ENCODE data around the gene PRSS2.

DNA sequence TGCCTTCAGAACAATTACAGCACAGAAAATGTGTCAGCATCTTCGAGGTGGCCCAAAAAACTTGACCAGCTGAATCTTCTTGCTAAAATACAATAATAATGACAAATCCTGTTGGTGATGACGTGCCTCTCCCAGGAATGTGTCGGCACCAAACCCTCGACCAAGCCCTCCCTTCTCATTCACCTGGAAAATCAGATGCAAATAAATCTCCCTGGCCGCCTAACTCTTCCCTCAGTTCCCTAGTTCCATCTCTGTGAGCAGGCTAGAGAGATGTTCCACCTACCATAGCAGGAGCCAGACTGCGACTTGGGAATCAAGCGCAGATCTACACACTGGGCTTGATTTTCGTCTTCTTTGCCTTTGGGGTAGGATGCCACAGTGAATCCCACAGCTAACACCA is 17.4 kb upstream of the PRSS2 start:
- TF ChIP-seq, protein P1, sequence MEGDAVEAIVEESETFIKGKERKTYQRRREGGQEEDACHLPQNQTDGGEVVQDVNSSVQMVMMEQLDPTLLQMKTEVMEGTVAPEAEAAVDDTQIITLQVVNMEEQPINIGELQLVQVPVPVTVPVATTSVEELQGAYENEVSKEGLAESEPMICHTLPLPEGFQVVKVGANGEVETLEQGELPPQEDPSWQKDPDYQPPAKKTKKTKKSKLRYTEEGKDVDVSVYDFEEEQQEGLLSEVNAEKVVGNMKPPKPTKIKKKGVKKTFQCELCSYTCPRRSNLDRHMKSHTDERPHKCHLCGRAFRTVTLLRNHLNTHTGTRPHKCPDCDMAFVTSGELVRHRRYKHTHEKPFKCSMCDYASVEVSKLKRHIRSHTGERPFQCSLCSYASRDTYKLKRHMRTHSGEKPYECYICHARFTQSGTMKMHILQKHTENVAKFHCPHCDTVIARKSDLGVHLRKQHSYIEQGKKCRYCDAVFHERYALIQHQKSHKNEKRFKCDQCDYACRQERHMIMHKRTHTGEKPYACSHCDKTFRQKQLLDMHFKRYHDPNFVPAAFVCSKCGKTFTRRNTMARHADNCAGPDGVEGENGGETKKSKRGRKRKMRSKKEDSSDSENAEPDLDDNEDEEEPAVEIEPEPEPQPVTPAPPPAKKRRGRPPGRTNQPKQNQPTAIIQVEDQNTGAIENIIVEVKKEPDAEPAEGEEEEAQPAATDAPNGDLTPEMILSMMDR (IDR thresholded peaks at IDR 0.05; ENCODE audit: poor library complexity) = no peak
- TF ChIP-seq EZH2 (IDR thresholded peaks at IDR 0.05; ENCODE audit: borderline replicate concordance) = no peak

Data from hepatocyte (in vitro differentiated cells).